A549 (cell line): ENCODE data around the gene MS4A18. TPM values are rescaled to one million over a fixed set of nuclear protein-coding genes. Genes with fewer than 3 reads are reported as not detected.
A peak's percentile ranks its signal among the peaks of the same experiment; 100 is the strongest.

Experiments used
- ATAC-seq, 2 experiments: fragments of 200-7000 bp in 1 of 2; fragments of >200 bp in 1 of 2; cut with Nextera tagmentation in 1 of 2; cut with Tn5 transposase in 1 of 2; 3 replicates each; pipeline versions ENCODE4 v1.8.0 to v1.9.1; 2018 to 2020; ENCODE audit warnings: mild to moderate bottlenecking in 1 of 2, moderate library complexity in 1 of 2
- CTCF ChIA-PET: fragments of 300-600 bp; sonication (Branson Sonifier 250); formaldehyde crosslinking; extraction: SDS; loops from one replicate; lab custom pipeline; 2021; ENCODE audit warnings: antibody characterized with exemption, inconsistent platforms; lab: Yijun Ruan, JAX
- POLR2A ChIA-PET: fragments of 350-600 bp; formaldehyde crosslinking; extraction: SDS; loops from one replicate; lab custom pipeline; 2021; ENCODE audit warnings: antibody characterized with exemption, inconsistent platforms; lab: Yijun Ruan, JAX
- DNase-seq, 2 experiments: peaks; one replicate each; pipeline versions ENCODE4 v3.0.0 to v3.0.0-alpha.2; 2011 to 2016; ENCODE audit warnings: low read depth in 1 of 2, low spot score in 1 of 2
- FAIRE-seq: peaks from 2 replicates; lab custom pipeline; 2011; peaks lifted over from hg19 to GRCh38; lab: Jason Lieb, UNC
- H3K27ac ChIP-seq, 2 experiments: fragments of >200 bp; sonication (Bioruptor Twin); formaldehyde crosslinking; 3 replicates each; pipeline ENCODE4 v1.5.1; 2016 to 2017
- H3K4me1 ChIP-seq: fragments of >200 bp; sonication (Bioruptor Twin); formaldehyde crosslinking; 3 replicates; pipeline ENCODE4 v1.6.1; 2016
- H3K4me2 ChIP-seq: fragments of >200 bp; sonication (Bioruptor Twin); formaldehyde crosslinking; 3 replicates; pipeline ENCODE4 v1.6.1; 2016
- H3K4me3 ChIP-seq: fragments of >200 bp; sonication (Bioruptor Twin); formaldehyde crosslinking; 3 replicates; pipeline ENCODE4 v1.5.1; 2016
- H3K9me3 ChIP-seq: fragments of >200 bp; sonication (Bioruptor Twin); formaldehyde crosslinking; 3 replicates; pipeline ENCODE4 v1.6.1; 2016
- CBX2 ChIP-seq: fragments of 200-600 bp; sonication (generic); IDR thresholded peaks from 2 replicates; pipeline ENCODE4 v1.6.1; 2016; ENCODE audit warnings: low read depth, mild to moderate bottlenecking, borderline replicate concordance
- ESRRA ChIP-seq: fragments of 150-350 bp; IDR thresholded peaks from 2 replicates; pipeline ENCODE4 v1.6.1; 2014; ENCODE audit warnings: mild to moderate bottlenecking, low read length, borderline replicate concordance
- HDAC2 ChIP-seq: fragments of 200-600 bp; sonication (generic); IDR thresholded peaks from 2 replicates; pipeline ENCODE4 v1.6.1; 2016
- HEYL ChIP-seq: fragments of 250-450 bp; sonication (Bioruptor Pico); IDR thresholded peaks from 2 replicates; pipeline ENCODE4 v1.8.0; 2021; ENCODE audit warnings: mild to moderate bottlenecking, moderate library complexity
- HOXB5 ChIP-seq: fragments of 250-450 bp; sonication (Bioruptor Pico); IDR thresholded peaks from 2 replicates; pipeline ENCODE4 v1.5.0; 2020; ENCODE audit warnings: mild to moderate bottlenecking, moderate library complexity
- JUNB ChIP-seq: fragments of >200 bp; sonication (Bioruptor Twin); formaldehyde crosslinking; IDR thresholded peaks from 2 replicates; pipeline ENCODE4 v1.6.1; 2016
- MAFK ChIP-seq: fragments of 450-650 bp; IDR thresholded peaks from 2 replicates; pipeline ENCODE4 v1.6.1; 2014; ENCODE audit not compliant: partially characterized antibody
- RAD21 ChIP-seq, 2 experiments: fragments of >200 bp in 1 of 2; sonication (Bioruptor Twin) in 1 of 2; formaldehyde crosslinking in 1 of 2; IDR thresholded peaks in 1 of 2; conservative IDR thresholded peaks in 1 of 2; 2 replicates in 1 of 2; 3 replicates in 1 of 2; pipeline ENCODE4 v1.6.1; 2012 to 2018; ENCODE audit warnings: inconsistent platforms in 1 of 2
- RARB ChIP-seq: fragments of 250-450 bp; sonication (Bioruptor Pico); IDR thresholded peaks from 2 replicates; pipeline ENCODE4 v1.8.0; 2021; ENCODE audit warnings: mild to moderate bottlenecking, moderate library complexity
- SMC3 ChIP-seq: fragments of >200 bp; sonication (Bioruptor Twin); formaldehyde crosslinking; IDR thresholded peaks from 3 replicates; pipeline ENCODE4 v1.6.1; 2018; ENCODE audit warnings: inconsistent platforms
- ZSCAN20 ChIP-seq: fragments of 250-450 bp; sonication (Bioruptor Pico); IDR thresholded peaks from 2 replicates; pipeline ENCODE4 v1.8.0; 2022; ENCODE audit warnings: mild to moderate bottlenecking, moderate library complexity
- WGBS: methylation state at CpG from one replicate; pipeline ENCODE4 v1.1.6; 2017; ENCODE audit errors: missing lambda C conversion rate; 5-methylcytosine and 5-hydroxymethylcytosine counted together
- polyA plus RNA-seq, 4 experiments: library from polyadenylated mRNA; depleted of rRNA in 3 of 4; stranded (reverse); fragments of >200 nt; fragmentation: RNase III in 1 of 4; extraction: RNeasy Plus Mini Kit Qiagen cat#74134 plus additional on column Dnase treatment in 1 of 4; gene quantifications; 2 replicates in 3 of 4; 3 replicates in 1 of 4; pipeline ENCODE4 v1.2.3, GENCODE V29; 2011 to 2017
- TF ChIP-seq, protein P1 (sequence below): fragments of >200 bp; sonication (Bioruptor Twin); formaldehyde crosslinking; IDR thresholded peaks from 2 replicates; pipeline ENCODE4 v1.6.1; 2016
- TF ChIP-seq, protein P2 (sequence below): fragments of 450-650 bp; IDR thresholded peaks from 2 replicates; pipeline ENCODE4 v1.6.1; 2014; ENCODE audit warnings: antibody characterized with exemption
- TF ChIP-seq, protein P3 (sequence below): IDR thresholded peaks from 2 replicates; pipeline ENCODE4 v1.6.1; 2012; ENCODE audit warnings: low read depth, borderline replicate concordance
- TF ChIP-seq, protein P4 (sequence below): fragments of >200 bp; sonication (Bioruptor Twin); formaldehyde crosslinking; IDR thresholded peaks from 3 replicates; pipeline ENCODE4 v1.5.1; 2016

MS4A18 gene
- polyA plus RNA-seq, 2 of the 4 experiments (the other 2 are of a cell fraction) = not detected

- H3K4me3 ChIP-seq = no peak overlapping the region
- no peaks in the 10 kb centered on the region for H3K9me3 ChIP-seq
- H3K27ac ChIP-seq = no peak overlapping the region
- TF ChIP-seq ESRRA (no peak), ZSCAN20 (CRISPR knock-in tag) (no peak)
- TF ChIP-seq, protein P1, sequence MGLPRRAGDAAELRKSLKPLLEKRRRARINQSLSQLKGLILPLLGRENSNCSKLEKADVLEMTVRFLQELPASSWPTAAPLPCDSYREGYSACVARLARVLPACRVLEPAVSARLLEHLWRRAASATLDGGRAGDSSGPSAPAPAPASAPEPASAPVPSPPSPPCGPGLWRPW = no peak
- TF ChIP-seq, protein P2, sequence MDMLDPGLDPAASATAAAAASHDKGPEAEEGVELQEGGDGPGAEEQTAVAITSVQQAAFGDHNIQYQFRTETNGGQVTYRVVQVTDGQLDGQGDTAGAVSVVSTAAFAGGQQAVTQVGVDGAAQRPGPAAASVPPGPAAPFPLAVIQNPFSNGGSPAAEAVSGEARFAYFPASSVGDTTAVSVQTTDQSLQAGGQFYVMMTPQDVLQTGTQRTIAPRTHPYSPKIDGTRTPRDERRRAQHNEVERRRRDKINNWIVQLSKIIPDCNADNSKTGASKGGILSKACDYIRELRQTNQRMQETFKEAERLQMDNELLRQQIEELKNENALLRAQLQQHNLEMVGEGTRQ = peak; percentile 73
- TF ChIP-seq, all 56 proteins: peak for 1
- 0 out of 6 replicates have a peak, but pooled peaks of 1 of the 2 experiments have one; percentile 32 for ATAC-seq
- CTCF ChIA-PET = interaction anchor here (3.2 kb wide), 1 partner anchor 10 kb away, joined by 22 read pairs; no protein-coding TSS in a partner anchor
- H3K4me1 ChIP-seq = no peaks in the 10 kb centered on the region
- no peak overlapping the region for H3K4me2 ChIP-seq
- POLR2A ChIA-PET = no interaction called here
- FAIRE-seq = no peak
- 24% methylated on average over 4 of the region's 4 CpGs for WGBS
- DNase-seq = peak in 1 of 2 experiments; percentile 33
These were observed 28.8 kb downstream of the MS4A18 start for GRCh38 chr11:60753309-60753708.

- H3K4me2 ChIP-seq = no peak overlapping the region
- FAIRE-seq (no peak), DNase-seq (no peak), ATAC-seq (no peak)
- H3K4me3 ChIP-seq = no peak overlapping the region
- ChIA-PET CTCF (interaction anchor here (1.4 to 3.2 kb wide), 4 partner anchors 8 to 76 kb away, joined by 3 to 22 read pairs (median 4); no protein-coding TSS in a partner anchor), POLR2A (no interaction called here)
- TF ChIP-seq HDAC2 (no peak), RARB (CRISPR knock-in tag) (no peak), MAFK (no peak)
- no peaks in the 10 kb centered on the region for H3K9me3 ChIP-seq
- no peaks in the 10 kb centered on the region for H3K4me1 ChIP-seq
- no peak overlapping the region for H3K27ac ChIP-seq
- WGBS = 52% methylated on average over 6 of the region's 6 CpGs
These were observed 30.4 kb downstream of the MS4A18 start for GRCh38 chr11:60754887-60755286.

DNA sequence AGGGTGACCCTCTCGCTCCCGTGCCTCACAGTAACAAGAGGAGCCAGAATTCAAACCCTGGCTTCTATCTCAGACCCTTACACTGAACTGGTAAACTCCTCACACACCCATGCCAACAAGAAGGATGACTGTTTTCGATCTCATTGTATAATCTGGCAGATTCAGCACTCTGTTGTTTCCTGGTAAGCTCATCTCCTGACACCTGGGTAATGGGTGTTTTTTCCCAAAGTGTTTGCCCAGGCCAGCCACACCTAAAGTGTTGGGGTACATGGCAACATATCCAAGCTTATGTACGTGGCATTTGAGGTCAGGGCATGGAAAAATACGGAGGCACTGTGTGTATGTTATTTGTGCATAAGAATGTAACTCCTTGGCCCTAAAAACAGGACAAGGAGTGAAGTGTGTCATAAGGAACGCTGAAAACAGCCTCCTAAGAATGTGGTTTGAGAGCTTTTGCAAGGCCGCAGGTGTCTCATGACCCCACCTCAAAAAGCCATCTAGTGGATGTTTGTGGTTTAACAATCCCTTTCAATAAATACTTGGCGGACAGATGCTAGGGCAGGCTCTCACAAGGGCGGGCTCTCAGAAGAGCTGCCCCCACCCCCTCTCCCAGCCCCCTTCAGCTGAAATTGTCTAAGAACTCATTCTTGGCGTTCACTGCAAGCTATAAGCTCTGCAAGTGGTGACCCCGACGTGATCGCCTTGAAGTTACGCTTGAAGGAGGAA lies 31.9 kb downstream of the MS4A18 start, which contains the start of gene MS4A15:
Gene MS4A15, plus strand, starts transcription at position 561 of the 726 bp plus-strand sequence. CDS start 6,867 bp downstream, outside the sequence.
- peak; percentile 41 to 53 for DNase-seq
- TF ChIP-seq CBX2 = no peak
- peak; percentile 17 to 19; a peak in 1 of 5 replicates for TF ChIP-seq RAD21 (conservative IDR thresholded peaks at IDR 0.05 in 1 of 2, IDR thresholded peaks at IDR 0.05 in 1 of 2)
- TF ChIP-seq HOXB5 (CRISPR knock-in tag) = no peak
- no peak for TF ChIP-seq HEYL (CRISPR knock-in tag)
- TF ChIP-seq, protein P3, sequence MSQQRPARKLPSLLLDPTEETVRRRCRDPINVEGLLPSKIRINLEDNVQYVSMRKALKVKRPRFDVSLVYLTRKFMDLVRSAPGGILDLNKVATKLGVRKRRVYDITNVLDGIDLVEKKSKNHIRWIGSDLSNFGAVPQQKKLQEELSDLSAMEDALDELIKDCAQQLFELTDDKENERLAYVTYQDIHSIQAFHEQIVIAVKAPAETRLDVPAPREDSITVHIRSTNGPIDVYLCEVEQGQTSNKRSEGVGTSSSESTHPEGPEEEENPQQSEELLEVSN = no peak
- TF ChIP-seq SMC3 = no peak; the same call in 2 of the 3 replicates
- TF ChIP-seq, protein P4, sequence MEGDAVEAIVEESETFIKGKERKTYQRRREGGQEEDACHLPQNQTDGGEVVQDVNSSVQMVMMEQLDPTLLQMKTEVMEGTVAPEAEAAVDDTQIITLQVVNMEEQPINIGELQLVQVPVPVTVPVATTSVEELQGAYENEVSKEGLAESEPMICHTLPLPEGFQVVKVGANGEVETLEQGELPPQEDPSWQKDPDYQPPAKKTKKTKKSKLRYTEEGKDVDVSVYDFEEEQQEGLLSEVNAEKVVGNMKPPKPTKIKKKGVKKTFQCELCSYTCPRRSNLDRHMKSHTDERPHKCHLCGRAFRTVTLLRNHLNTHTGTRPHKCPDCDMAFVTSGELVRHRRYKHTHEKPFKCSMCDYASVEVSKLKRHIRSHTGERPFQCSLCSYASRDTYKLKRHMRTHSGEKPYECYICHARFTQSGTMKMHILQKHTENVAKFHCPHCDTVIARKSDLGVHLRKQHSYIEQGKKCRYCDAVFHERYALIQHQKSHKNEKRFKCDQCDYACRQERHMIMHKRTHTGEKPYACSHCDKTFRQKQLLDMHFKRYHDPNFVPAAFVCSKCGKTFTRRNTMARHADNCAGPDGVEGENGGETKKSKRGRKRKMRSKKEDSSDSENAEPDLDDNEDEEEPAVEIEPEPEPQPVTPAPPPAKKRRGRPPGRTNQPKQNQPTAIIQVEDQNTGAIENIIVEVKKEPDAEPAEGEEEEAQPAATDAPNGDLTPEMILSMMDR = peak; percentile 33
- TF ChIP-seq, protein P2 = no peak
- TF ChIP-seq JUNB = no peak
- no peaks in the 10 kb centered on the region for H3K9me3 ChIP-seq
- H3K27ac ChIP-seq = no peak within 1 kb of the TSS
- H3K4me2 ChIP-seq = no peak within 1 kb of the TSS
- WGBS = 35% methylated on average over 14 of the region's 14 CpGs
- CTCF ChIA-PET = interaction anchor here (0.7 to 1.8 kb wide), 7 partner anchors 10 to 412 kb away, joined by 3 to 8 read pairs (median 3); no protein-coding TSS in a partner anchor
- FAIRE-seq = no peak
- no peaks in the 10 kb centered on the region for H3K4me1 ChIP-seq
- ATAC-seq = peak; percentile 67 to 85; a peak in 5 of 6 replicates
- POLR2A ChIA-PET = no interaction called here
- H3K4me3 ChIP-seq = no peak within 1 kb of the TSS
